RPMI7951 (cell line): Measurements from ENCODE around the gene GRM2. TPM values are rescaled to one million over a fixed set of nuclear protein-coding genes. Genes with fewer than 3 reads are reported as not detected.
A peak's percentile ranks its signal among the peaks of the same experiment; 100 is the strongest.

ENCODE experiments used
- DNase-seq: peaks from one replicate; pipeline ENCODE4 v3.0.0-alpha.2; 2012; ENCODE audit warnings: low read depth
- total RNA-seq: library from RNA; depleted of rRNA; stranded (reverse); fragments of >200 nt; shearing (Covaris generic); gene quantifications from 2 replicates; pipeline ENCODE4 v1.2.3, GENCODE V29; 2014; rRNA removed

The GRM2 gene
- 0.10 and 0.12 TPM in 2 replicates for total RNA-seq

GRCh38 chr3:51706788-51707731 lies at the start of gene GRM2:
Gene GRM2, plus strand, starts transcription at chr3:51707068. Its CDS starts 1,916 bp downstream, at chr3:51708984.
- DNase-seq, result peak; percentile 24

- DNase-seq, result no peak
Measured at GRCh38 chr3:51657234-51657633, 49.6 kb upstream of the GRM2 start.

DNA sequence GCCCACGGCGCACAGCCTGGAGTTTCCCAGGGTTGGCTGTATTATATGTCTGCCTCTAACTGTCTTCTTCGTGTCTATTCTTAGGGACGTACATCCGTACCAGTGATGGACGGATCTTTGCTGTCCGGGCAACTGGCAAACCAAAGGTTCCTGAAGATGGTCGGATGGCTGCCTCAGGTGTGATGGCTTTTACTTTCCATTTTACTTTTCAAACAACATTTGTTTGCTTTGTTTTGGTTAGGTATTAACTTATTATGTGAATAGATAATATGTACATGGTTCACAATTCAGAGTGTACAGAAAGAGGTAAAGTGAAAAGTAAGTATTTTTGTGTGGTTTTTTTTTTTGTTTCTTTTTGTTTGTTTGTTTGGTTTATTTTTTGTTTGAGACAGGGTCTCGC lies 46.9 kb upstream of the GRM2 start:
- DNase-seq, result no peak

DNA sequence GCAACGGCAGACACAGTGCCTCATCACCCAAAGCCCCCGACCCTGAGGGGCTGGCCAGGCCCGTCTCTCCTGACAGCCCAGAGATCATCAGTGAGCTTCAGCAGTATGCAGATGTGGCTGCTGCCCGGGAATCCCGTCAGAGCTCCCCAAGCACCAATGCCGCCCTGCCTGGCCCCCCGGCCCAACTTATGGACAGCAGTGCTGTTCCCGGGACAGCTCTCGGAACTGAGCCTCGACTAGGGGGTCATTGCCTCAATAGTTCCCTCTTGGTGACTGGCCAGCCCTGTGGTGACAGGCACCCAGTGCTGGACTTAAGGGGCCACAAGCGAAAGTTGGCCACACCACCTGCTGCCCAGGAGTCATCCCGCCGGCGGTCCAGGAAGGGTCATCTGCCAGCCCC lies 44.4 kb upstream of the GRM2 start:
- DNase-seq, result no peak

GRCh38 chr3:51668756-51669155 lies 38.1 kb upstream of the GRM2 start:
- DNase-seq, result no peak

GRCh38 chr3:51669241-51670052 lies 37.4 kb upstream of the GRM2 start:
- peak; percentile 76 for DNase-seq

GRCh38 chr3:51670053-51670822 lies 36.6 kb upstream of the GRM2 start:
- DNase-seq, result no peak

GRCh38 chr3:51670823-51671733 lies 35.8 kb upstream of the GRM2 start, which contains the start of gene TEX264:
Gene TEX264, plus strand, starts transcription at chr3:51671252. Its CDS starts 3,053 bp downstream, at chr3:51674305.
- peak; percentile 92 for DNase-seq

DNA sequence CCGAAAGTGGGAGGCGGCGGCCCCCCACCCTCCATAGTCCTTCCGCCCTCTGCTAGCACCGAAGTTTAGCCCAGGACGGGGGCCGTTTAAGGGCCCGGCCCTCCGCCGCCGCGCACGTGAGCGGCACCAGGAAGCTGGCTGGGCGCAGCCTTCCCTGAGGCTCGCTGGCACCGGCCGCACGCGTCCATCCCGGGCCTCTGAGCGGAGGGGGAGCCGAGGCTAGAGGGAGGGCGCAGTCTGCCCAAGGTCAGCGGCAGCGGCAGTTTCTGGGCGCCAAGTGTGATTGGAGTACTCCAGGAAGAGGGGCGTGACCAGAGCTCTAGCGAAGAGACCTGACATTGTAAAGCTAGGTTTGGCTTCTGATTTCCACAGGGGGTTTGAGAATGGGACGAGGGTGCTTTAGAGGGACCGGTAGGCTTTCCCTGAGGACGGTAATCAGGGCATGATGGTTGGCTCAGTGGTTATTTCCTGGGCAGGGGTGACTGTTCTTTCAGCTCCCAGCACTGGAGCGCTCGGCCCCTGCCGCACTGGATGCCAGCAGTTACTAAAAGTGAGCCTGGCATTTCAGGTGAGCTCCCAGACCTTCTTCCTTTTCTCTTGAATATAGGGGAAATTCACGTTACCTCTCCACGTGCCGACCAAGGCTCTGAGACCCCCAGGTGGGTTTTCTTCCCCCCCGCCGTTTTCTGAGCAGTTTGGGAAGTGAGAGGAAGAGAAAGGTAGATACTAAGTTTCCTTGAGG lies 35.0 kb upstream of the GRM2 start:
- peak; percentile 85 for DNase-seq

DNA sequence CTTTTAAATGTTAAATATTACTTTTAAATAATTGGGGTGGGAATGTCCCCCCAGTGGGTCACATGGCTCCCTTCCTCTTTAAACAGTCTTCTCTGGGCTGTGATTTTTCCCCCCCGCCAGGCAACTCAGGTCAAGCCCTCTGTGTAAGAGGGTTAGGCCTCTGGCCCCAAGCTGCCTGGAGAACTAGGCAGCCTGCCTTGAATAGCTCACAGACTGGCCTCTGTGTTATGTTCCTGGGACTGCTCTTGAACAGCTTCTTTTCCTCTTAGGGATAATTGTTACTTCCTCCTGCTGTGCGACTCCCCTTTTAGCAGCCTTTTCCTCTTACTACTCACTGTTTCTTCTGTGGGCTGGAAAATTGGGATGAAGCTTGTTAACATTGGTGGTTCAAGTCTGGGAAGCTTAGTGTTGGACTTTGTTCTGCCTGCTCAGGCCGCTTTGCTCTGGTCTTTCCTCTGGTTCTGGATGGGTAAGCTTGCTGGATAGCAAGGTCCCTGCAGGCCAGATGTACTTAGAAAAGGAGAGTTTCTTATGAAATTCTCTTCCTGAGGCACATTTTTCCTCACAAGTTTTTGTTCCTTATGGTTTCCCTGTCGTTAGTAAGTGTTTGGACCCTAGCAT lies 33.6 kb upstream of the GRM2 start:
- DNase-seq, result no peak

- DNase-seq, result no peak
Measured at GRCh38 chr3:51673802-51674654, 32.8 kb upstream of the GRM2 start.

GRCh38 chr3:51675201-51675611 lies 31.7 kb upstream of the GRM2 start:
- DNase-seq, result peak; percentile 74

DNA sequence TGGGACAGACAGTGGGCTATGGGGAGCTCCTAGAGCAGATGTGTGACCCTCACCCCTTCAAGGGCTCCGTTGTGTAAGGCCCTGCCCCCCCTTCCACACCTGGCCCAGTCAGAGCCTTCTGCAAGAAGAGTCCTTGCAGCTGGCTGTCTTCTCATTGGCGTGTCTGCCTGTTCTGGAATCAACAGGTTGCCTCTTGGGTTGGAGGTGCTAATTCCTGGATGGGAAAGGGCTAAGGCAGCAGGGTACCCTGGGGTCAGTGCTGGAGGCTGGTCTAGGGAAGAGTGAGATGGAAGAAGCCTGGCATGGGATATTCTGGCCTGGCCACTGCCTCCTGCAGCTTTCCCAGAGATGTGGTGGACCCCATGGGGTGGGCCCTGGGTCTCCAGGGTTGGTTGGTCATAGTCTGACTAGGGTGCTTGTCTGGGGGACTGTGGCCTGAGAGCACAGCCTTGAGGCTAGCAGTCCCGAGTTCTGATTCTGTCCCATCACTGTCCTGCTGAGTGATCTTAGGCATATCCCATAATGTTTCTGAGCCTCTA lies 30.7 kb upstream of the GRM2 start:
- no peak for DNase-seq

DNA sequence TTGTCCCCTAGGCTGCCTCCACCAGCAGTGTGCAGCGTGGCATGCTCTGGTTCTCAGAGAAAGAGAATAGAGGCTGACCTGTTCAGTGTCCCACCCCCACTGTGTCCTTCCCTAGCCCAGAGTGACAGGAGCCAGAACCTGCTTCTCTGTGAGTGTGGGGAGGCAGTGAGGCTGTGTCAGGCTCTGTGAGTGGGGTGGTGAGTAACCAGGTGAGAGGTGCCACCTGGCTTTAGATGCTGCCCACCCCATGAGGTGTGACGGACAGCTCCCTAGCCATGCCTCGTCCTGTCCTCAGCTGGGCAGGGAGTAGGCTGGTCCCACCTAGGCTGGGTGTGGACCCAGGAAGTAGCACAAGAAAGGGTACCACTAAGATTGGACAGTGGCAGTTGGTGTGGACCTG lies 29.5 kb upstream of the GRM2 start:
- no peak for DNase-seq

DNA sequence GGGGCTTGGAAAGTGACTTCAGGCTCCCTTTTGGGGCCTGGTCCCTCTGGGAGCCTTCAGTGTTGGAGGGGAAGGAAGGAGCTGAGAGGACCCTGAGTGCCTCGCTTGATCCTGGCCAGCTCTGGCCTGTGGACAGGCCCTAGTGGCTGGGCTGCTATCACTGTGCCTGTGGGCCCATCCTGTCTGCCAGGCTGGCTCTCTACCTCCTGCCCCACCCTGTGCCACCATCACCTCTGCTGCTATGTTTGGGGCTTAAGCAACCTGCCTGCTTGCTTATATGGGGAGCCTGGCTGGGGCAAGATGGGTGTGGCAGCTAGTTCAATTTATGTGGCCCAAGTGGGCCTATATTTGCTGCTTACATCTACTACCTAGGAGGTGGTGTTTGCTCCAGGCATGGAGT lies 28.7 kb upstream of the GRM2 start:
- DNase-seq, result no peak

DNA sequence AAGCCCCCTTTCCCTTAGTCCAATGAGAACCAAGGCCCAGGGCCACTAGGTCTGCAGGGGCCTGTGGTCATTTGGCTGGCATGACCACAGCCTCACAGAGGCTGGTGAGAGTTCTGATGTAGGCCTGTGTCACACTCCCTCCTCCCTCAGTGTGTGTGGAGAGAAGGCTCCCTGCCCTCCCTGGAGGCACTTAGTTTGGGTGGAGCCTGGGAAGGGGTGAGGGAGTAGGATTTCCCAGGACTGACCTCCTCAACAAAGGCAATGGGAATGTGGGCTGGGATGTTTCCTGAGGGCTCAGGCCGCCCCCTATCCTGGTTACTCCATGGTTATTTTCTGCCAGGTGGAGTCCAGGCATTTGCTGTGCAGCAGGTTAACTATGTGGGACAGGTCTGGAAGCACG lies 28.2 kb upstream of the GRM2 start:
- DNase-seq, result peak; percentile 10

DNA sequence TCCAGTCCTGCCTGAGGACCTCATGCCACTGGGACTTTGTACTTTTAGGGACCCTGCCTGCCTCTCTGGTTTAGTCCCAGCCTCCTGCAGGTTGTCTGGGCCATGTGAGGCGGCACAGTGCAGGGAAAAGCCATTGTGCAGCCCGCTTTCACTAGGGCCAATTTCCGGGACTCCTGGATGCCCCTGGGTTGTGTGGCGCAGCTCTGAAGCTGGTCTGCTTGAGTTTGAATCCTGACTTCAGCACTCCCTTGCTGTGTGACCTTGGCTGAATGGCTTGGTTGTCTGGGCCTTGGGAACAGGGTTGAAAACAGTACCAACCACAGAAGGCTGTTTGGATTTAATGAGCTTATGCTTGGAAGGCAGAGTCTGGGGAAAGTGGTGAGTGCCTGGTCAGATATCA lies 27.6 kb upstream of the GRM2 start:
- no peak for DNase-seq

DNA sequence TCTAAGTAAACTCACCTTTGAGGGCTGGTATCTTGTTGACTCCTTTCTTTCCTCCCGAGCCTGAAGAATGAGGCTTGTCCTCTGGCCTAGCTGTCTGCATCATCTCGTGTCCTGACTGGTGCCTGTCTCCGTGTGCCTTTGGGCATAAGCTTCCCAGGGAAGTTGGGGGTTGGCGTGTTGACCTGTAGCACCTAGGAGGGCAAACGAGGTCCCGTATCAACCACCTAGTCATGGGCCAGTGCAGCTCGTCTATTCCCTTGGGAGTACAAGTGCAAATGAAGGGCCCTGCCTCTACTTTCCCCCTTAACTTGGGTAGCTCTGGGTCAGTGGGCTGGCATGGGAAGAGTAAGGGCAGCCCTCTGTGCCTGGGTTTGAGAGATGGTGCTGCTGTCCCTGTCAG lies 27.1 kb upstream of the GRM2 start:
- no peak for DNase-seq
